Liver (tissue), 9 donors: ENCODE results near the gene GRPEL2. TPM values are rescaled to one million over a fixed set of nuclear protein-coding genes. Genes with fewer than 3 reads are reported as not detected.

Experiments used
- DNase-seq: peaks from one replicate; pipeline ENCODE4 v3.0.0-alpha.2; 2017; ENCODE audit warnings: low spot score
- H3K27ac ChIP-seq, 2 donors: one replicate each; pipeline ENCODE4 v1.7.0; 2013; ENCODE audit warnings: inconsistent platforms in 2 of 2, low read length in 2 of 2, control low read depth in 1 of 2, low read depth in 1 of 2, mild to moderate bottlenecking in 1 of 2
- H3K27me3 ChIP-seq, 4 donors: one replicate each; pipeline versions ENCODE4 v1.6.1 to v1.7.0; 2013; ENCODE audit warnings: low read length in 3 of 4, inconsistent platforms in 1 of 4, mild to moderate bottlenecking in 1 of 4, moderate library complexity in 1 of 4; ENCODE audit not compliant: control insufficient read depth in 4 of 4, insufficient read depth in 4 of 4
- H3K36me3 ChIP-seq, 4 donors: one replicate each; pipeline versions ENCODE4 v1.6.1 to v1.7.0; 2013; ENCODE audit warnings: low read length in 3 of 4, mild to moderate bottlenecking in 3 of 4, low read depth in 1 of 4, moderate library complexity in 1 of 4; ENCODE audit not compliant: control insufficient read depth in 4 of 4, insufficient read depth in 3 of 4
- H3K4me1 ChIP-seq, 4 donors: one replicate each; pipeline versions ENCODE4 v1.6.1 to v1.7.0; 2013; ENCODE audit warnings: low read length in 3 of 4, mild to moderate bottlenecking in 3 of 4, moderate library complexity in 1 of 4; ENCODE audit not compliant: control insufficient read depth in 4 of 4, insufficient read depth in 4 of 4
- H3K4me3 ChIP-seq, 3 donors: one replicate each; pipeline versions ENCODE4 v1.6.1 to v1.7.0; 2013; ENCODE audit warnings: low read length in 3 of 3, control low read depth in 1 of 3, low read depth in 1 of 3, mild to moderate bottlenecking in 1 of 3
- H3K9ac ChIP-seq, 2 donors: one replicate each; pipeline ENCODE4 v1.7.0; 2013; ENCODE audit warnings: low read length in 2 of 2, mild to moderate bottlenecking in 2 of 2, moderate library complexity in 2 of 2, control low read depth in 1 of 2, low read depth in 1 of 2
- H3K9me3 ChIP-seq, 4 donors: one replicate each; pipeline versions ENCODE4 v1.6.1 to v1.7.0; 2013; ENCODE audit warnings: low read length in 3 of 4; ENCODE audit not compliant: control insufficient read depth in 4 of 4
- EGR1 ChIP-seq, 2 donors: IDR thresholded peaks; 2 replicates each; pipeline ENCODE4 v1.6.1; 2016 to 2018; ENCODE audit warnings: antibody characterized with exemption in 2 of 2, low read depth in 2 of 2
- FOXA1 ChIP-seq: IDR thresholded peaks from 2 replicates; pipeline ENCODE4 v1.6.1; 2016; ENCODE audit warnings: antibody characterized with exemption
- FOXA2 ChIP-seq: IDR thresholded peaks from 2 replicates; pipeline ENCODE4 v1.6.1; 2016; ENCODE audit warnings: antibody characterized with exemption
- GABPA ChIP-seq, 2 donors: IDR thresholded peaks in 1 of 2; conservative IDR thresholded peaks in 1 of 2; 2 replicates each; pipeline ENCODE4 v1.6.1; 2016; ENCODE audit warnings: antibody characterized with exemption in 2 of 2, mild to moderate bottlenecking in 1 of 2, moderate library complexity in 1 of 2
- HNF4A ChIP-seq, 2 donors: conservative IDR thresholded peaks; 2 replicates each; pipeline ENCODE4 v1.6.1; 2016; ENCODE audit warnings: antibody characterized with exemption in 2 of 2, mild to moderate bottlenecking in 2 of 2
- HNF4G ChIP-seq: IDR thresholded peaks from 2 replicates; pipeline ENCODE4 v1.6.1; 2016; ENCODE audit warnings: antibody characterized with exemption
- JUND ChIP-seq, 2 donors: IDR thresholded peaks; 2 replicates each; pipeline ENCODE4 v1.6.1; 2016; ENCODE audit warnings: antibody characterized with exemption in 2 of 2
- NR2F2 ChIP-seq: IDR thresholded peaks from 2 replicates; pipeline ENCODE4 v1.6.1; 2016; ENCODE audit warnings: antibody characterized with exemption
- RAD21 ChIP-seq, 2 donors: IDR thresholded peaks; 2 replicates each; pipeline ENCODE4 v1.6.1; 2016; ENCODE audit warnings: antibody characterized with exemption in 2 of 2, mild to moderate bottlenecking in 2 of 2
- RXRA ChIP-seq, 2 donors: IDR thresholded peaks; 2 replicates each; pipeline ENCODE4 v1.6.1; 2017 to 2018; ENCODE audit warnings: antibody characterized with exemption in 2 of 2, mild to moderate bottlenecking in 1 of 2
- SP1 ChIP-seq: IDR thresholded peaks from 2 replicates; pipeline ENCODE4 v1.6.1; 2018; ENCODE audit warnings: antibody characterized with exemption, mild to moderate bottlenecking
- TAF1 ChIP-seq: conservative IDR thresholded peaks from 2 replicates; pipeline ENCODE4 v1.6.1; 2016; ENCODE audit warnings: antibody characterized with exemption, mild to moderate bottlenecking
- YY1 ChIP-seq: IDR thresholded peaks from 2 replicates; pipeline ENCODE4 v1.6.1; 2016; ENCODE audit warnings: antibody characterized with exemption, mild to moderate bottlenecking
- WGBS: extraction: QIAGEN DNeasy Blood & Tissue Kit; methylation state at CpG from one replicate; pipeline ENCODE4 v1.1.7; 2013; 5-methylcytosine and 5-hydroxymethylcytosine counted together
- polyA plus RNA-seq, 2 donors: library from polyadenylated mRNA; stranded (reverse) in 1 of 2; unstranded in 1 of 2; fragments of 200-250 nt in 1 of 2; fragments of >200 nt in 1 of 2; fragmentation: Nextera tagmentation in 1 of 2; extraction: Ambion mirVana in 1 of 2; gene quantifications; one replicate each; pipeline versions ENCODE4 v1.2.1 to v1.2.3, GENCODE V29; 2013 to 2015
- total RNA-seq, 2 donors: library from RNA; depleted of rRNA; stranded (reverse); fragments of >200 nt; gene quantifications; one replicate each; pipeline ENCODE4 v1.2.3, GENCODE V29; 2014
- TF ChIP-seq, protein P1 (sequence below): fragments of 150-350 bp; IDR thresholded peaks from 2 replicates; pipeline ENCODE4 v1.5.1; 2017; ENCODE audit warnings: improper control_type of control experiment, low read depth, low read length; ENCODE audit not compliant: missing input control
- TF ChIP-seq, protein P2 (sequence below): IDR thresholded peaks from 2 replicates; pipeline ENCODE4 v1.6.1; 2016; ENCODE audit warnings: antibody characterized with exemption, mild to moderate bottlenecking
- TF ChIP-seq, protein P3 (sequence below): IDR thresholded peaks from 2 replicates; pipeline ENCODE4 v1.6.1; 2016; ENCODE audit warnings: antibody characterized with exemption
- TF ChIP-seq, protein P4 (sequence below): IDR thresholded peaks from 2 replicates; pipeline ENCODE4 v1.6.1; 2016; ENCODE audit warnings: antibody characterized with exemption
- TF ChIP-seq, protein P5 (sequence below): IDR thresholded peaks from 2 replicates; pipeline ENCODE4 v1.6.1; 2016; ENCODE audit warnings: antibody characterized with exemption
- donor health status: healthy.
- donor health status: healthy.
- donor health status: healthy.
- donor health status: healthy.
- donor health status: healthy.

GRPEL2 gene
- total and polyA plus RNA-seq, 4 donors = 2.5 to 9.5 (median 4.8) TPM

DNA sequence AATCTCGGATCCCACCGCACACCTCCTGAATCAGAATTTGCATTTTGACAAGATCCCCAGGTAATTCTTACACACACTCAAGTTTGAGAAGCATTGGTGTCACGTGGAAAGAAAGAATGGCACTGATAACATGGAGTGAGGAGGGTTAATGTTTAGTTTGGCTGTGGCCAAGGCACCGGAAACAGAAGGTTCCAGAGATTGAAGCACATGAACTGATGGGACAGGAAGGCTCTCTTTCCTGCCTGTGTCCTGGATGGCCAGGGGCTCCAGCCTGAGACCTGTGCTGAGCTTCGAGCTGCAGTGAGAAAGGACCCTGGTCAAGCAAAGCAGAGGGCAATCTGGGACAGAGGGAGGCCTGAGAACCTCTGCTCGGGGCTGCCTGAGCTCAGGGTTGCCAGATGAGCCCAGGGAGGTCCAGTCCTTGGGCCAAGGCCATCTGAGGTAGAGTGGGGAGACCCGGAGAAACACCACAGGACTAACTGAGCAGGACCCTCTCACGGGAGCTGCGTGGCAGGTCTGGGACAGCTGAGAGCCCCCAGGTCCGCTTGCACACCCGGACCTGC, 46.4 kb upstream of the GRPEL2 start (continued):
- TF ChIP-seq, protein P1, sequence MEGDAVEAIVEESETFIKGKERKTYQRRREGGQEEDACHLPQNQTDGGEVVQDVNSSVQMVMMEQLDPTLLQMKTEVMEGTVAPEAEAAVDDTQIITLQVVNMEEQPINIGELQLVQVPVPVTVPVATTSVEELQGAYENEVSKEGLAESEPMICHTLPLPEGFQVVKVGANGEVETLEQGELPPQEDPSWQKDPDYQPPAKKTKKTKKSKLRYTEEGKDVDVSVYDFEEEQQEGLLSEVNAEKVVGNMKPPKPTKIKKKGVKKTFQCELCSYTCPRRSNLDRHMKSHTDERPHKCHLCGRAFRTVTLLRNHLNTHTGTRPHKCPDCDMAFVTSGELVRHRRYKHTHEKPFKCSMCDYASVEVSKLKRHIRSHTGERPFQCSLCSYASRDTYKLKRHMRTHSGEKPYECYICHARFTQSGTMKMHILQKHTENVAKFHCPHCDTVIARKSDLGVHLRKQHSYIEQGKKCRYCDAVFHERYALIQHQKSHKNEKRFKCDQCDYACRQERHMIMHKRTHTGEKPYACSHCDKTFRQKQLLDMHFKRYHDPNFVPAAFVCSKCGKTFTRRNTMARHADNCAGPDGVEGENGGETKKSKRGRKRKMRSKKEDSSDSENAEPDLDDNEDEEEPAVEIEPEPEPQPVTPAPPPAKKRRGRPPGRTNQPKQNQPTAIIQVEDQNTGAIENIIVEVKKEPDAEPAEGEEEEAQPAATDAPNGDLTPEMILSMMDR = no peak

DNA sequence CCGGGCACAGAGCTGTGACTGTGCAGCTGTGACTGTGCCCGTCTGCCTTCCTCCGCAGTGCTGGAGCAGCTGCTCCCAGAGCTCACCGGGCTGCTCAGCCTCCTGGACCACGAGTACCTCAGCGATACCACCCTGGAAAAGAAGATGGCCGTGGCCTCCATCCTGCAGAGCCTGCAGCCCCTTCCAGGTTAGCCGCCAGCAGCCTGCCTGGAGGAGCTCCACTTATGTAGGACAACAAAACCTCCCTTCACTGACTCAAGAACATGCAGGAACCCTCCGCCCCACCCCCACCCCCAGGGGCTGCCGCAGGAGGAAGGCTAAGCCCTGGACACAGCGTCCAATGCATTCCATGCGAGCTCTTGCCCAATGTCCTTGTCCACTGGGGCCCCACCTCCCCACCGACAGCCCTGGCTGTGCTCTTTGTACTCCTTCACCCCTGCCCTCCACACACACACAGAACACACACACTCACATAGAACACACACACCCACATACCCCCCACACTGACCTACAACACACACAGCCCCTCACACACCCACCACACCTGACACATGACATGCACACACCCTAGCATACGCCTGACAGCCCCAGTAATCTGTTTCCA, 45.7 kb upstream of the GRPEL2 start:
- H3K27me3 ChIP-seq = no peaks in the 10 kb centered on the region
- H3K4me3 ChIP-seq = no peak overlapping the region
- no peak overlapping the region for H3K27ac ChIP-seq
- no peaks in the 10 kb centered on the region for H3K36me3 ChIP-seq
- TF ChIP-seq FOXA1 (no peak), SP1 (peak; percentile 13), YY1 (no peak), HNF4G (no peak), TAF1 (no peak), GABPA (IDR thresholded peaks at IDR 0.05 in 1 of 2, conservative IDR thresholded peaks at IDR 0.05 in 1 of 2) (no peak), JUND (IDR thresholded peaks at IDR 0.05) (no peak), NR2F2 (no peak), EGR1 (IDR thresholded peaks at IDR 0.05; ENCODE audit: low read depth in 2 of 2) (no peak), HNF4A (conservative IDR thresholded peaks at IDR 0.05) (peak in 1 of 2 donors; percentile 17), RAD21 (IDR thresholded peaks at IDR 0.05) (no peak), RXRA (IDR thresholded peaks at IDR 0.05) (peak in 1 of 2 donors; percentile 7), FOXA2 (no peak)
- TF ChIP-seq, protein P2, sequence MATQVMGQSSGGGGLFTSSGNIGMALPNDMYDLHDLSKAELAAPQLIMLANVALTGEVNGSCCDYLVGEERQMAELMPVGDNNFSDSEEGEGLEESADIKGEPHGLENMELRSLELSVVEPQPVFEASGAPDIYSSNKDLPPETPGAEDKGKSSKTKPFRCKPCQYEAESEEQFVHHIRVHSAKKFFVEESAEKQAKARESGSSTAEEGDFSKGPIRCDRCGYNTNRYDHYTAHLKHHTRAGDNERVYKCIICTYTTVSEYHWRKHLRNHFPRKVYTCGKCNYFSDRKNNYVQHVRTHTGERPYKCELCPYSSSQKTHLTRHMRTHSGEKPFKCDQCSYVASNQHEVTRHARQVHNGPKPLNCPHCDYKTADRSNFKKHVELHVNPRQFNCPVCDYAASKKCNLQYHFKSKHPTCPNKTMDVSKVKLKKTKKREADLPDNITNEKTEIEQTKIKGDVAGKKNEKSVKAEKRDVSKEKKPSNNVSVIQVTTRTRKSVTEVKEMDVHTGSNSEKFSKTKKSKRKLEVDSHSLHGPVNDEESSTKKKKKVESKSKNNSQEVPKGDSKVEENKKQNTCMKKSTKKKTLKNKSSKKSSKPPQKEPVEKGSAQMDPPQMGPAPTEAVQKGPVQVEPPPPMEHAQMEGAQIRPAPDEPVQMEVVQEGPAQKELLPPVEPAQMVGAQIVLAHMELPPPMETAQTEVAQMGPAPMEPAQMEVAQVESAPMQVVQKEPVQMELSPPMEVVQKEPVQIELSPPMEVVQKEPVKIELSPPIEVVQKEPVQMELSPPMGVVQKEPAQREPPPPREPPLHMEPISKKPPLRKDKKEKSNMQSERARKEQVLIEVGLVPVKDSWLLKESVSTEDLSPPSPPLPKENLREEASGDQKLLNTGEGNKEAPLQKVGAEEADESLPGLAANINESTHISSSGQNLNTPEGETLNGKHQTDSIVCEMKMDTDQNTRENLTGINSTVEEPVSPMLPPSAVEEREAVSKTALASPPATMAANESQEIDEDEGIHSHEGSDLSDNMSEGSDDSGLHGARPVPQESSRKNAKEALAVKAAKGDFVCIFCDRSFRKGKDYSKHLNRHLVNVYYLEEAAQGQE = no peak
- TF ChIP-seq, protein P3, sequence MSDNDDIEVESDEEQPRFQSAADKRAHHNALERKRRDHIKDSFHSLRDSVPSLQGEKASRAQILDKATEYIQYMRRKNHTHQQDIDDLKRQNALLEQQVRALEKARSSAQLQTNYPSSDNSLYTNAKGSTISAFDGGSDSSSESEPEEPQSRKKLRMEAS = no peak
- TF ChIP-seq, protein P1 = no peak
- TF ChIP-seq, protein P4, sequence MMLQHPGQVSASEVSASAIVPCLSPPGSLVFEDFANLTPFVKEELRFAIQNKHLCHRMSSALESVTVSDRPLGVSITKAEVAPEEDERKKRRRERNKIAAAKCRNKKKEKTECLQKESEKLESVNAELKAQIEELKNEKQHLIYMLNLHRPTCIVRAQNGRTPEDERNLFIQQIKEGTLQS = no peak
- TF ChIP-seq, protein P5, sequence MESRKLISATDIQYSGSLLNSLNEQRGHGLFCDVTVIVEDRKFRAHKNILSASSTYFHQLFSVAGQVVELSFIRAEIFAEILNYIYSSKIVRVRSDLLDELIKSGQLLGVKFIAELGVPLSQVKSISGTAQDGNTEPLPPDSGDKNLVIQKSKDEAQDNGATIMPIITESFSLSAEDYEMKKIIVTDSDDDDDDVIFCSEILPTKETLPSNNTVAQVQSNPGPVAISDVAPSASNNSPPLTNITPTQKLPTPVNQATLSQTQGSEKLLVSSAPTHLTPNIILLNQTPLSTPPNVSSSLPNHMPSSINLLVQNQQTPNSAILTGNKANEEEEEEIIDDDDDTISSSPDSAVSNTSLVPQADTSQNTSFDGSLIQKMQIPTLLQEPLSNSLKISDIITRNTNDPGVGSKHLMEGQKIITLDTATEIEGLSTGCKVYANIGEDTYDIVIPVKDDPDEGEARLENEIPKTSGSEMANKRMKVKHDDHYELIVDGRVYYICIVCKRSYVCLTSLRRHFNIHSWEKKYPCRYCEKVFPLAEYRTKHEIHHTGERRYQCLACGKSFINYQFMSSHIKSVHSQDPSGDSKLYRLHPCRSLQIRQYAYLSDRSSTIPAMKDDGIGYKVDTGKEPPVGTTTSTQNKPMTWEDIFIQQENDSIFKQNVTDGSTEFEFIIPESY = no peak
- H3K9ac ChIP-seq = no peak overlapping the region
- no peaks in the 10 kb centered on the region for H3K9me3 ChIP-seq
- 66% methylated on average over 14 of the region's 14 CpGs for WGBS
- no peak for DNase-seq
- H3K4me1 ChIP-seq = peaks cover 0 to 5% (median 2%) of the 10 kb centered on the region in 4 donors
